Fibroblast of the aortic adventitia (primary cell): ENCODE results near the gene ZNF335. TPM values are rescaled to one million over a fixed set of nuclear protein-coding genes. Genes with fewer than 3 reads are reported as not detected.
A peak's percentile ranks its signal among the peaks of the same experiment; 100 is the strongest.

ENCODE experiments used
- DNase-seq: peaks from one replicate; pipeline ENCODE4 v3.0.0-alpha.2; 2010; ENCODE audit warnings: low read depth
- H3K4me3 ChIP-seq: 2 replicates; pipeline ENCODE4 v1.5.1; 2011; ENCODE audit warnings: low read depth, mild to moderate bottlenecking, control low read depth, low read length, moderate library complexity
- CTCF ChIP-seq: IDR thresholded peaks from 2 replicates; pipeline ENCODE4 v1.5.1; 2011; ENCODE audit warnings: mild to moderate bottlenecking, low read length, control low read depth, inconsistent platforms; ENCODE audit not compliant: insufficient read depth
- total RNA-seq: library from RNA; depleted of rRNA; stranded (reverse); fragments of >200 nt; gene quantifications from 2 replicates; pipeline ENCODE4 v1.2.3, GENCODE V29; 2012; ENCODE audit warnings: low replicate concordance

The ZNF335 gene
- total RNA-seq, 1 donor, result 18.2 TPM

GRCh38 chr20:45974896-45975565 lies 3.0 kb upstream of the ZNF335 start:
- TF ChIP-seq CTCF, result no peak
- no peak for DNase-seq

GRCh38 chr20:45972500-45973183 lies 639 bp upstream of the ZNF335 start:
- no peak for TF ChIP-seq CTCF
- DNase-seq, result no peak
- H3K4me3 ChIP-seq, result peak overlapping the region; percentile 66

More at GRCh38 chr20:45974896-45975565, 3.0 kb upstream of the ZNF335 start:
- H3K4me3 ChIP-seq, result no peak overlapping the region

GRCh38 chr20:45971425-45971674 lies 653 bp downstream of the ZNF335 start:
- no peak for TF ChIP-seq CTCF
- no peak for DNase-seq
- peak overlapping the region; percentile 99 for H3K4me3 ChIP-seq

GRCh38 chr20:45970646-45971424 lies 1.2 kb downstream of the ZNF335 start:
- DNase-seq, result peak; percentile 32
- no peak for TF ChIP-seq CTCF

GRCh38 chr20:45969712-45970634 lies 2.0 kb downstream of the ZNF335 start:
- H3K4me3 ChIP-seq, result peak overlapping the region; percentile 99
- TF ChIP-seq CTCF, result peak; percentile 75
- DNase-seq, result peak; percentile 77

More at GRCh38 chr20:45970646-45971424, 1.2 kb downstream of the ZNF335 start:
- peak overlapping the region; percentile 99 for H3K4me3 ChIP-seq
